ENCODE measurements around the gene PHACTR4. TPM values are rescaled to one million over a fixed set of nuclear protein-coding genes. Genes with fewer than 3 reads are reported as not detected.

PHACTR4 gene
- total and polyA plus RNA-seq, 4 donors, result 15.1 to 34.9 (median 20.6) TPM

DNA sequence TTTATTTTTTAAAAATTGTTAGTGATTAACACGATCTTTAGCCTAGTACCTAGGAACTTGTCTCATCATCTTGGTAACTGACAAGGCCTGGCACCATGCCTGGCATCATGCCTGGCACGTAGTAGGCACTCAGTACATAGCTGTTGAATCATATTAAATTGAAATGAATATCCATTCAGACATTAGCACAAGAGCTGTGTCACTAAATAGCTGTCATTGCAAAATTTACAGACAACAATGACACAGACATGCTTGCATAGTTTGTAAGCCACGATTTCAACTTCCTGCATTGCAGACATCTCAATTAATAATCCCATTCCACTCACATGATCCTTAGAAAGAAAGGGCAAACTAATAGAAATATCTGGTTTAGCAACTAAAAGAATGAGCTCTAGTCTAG is 15.4 kb upstream of the PHACTR4 start:
- WGBS, 2 donors, result 29 to 41% methylated on average over 3 of the region's 3 CpGs
- no peak overlapping the region for H3K27ac ChIP-seq (ENCODE audit: low read depth in 1 of 2, low read length in 1 of 2)
- H3K9ac ChIP-seq (ENCODE audit: insufficient read depth in 1 of 2, low read length in 2 of 2), result peak overlapping the region in 1 of 2 donors; percentile 25
- no peaks in the 10 kb centered on the region for H3K4me1 ChIP-seq (ENCODE audit: control insufficient read depth in 5 of 5, insufficient read depth in 5 of 5, low read length in 5 of 5)
- no peaks in the 10 kb centered on the region for H3K9me3 ChIP-seq (ENCODE audit: control insufficient read depth in 4 of 4, insufficient read depth in 3 of 4, low read length in 3 of 4)
- TF ChIP-seq, protein P1, sequence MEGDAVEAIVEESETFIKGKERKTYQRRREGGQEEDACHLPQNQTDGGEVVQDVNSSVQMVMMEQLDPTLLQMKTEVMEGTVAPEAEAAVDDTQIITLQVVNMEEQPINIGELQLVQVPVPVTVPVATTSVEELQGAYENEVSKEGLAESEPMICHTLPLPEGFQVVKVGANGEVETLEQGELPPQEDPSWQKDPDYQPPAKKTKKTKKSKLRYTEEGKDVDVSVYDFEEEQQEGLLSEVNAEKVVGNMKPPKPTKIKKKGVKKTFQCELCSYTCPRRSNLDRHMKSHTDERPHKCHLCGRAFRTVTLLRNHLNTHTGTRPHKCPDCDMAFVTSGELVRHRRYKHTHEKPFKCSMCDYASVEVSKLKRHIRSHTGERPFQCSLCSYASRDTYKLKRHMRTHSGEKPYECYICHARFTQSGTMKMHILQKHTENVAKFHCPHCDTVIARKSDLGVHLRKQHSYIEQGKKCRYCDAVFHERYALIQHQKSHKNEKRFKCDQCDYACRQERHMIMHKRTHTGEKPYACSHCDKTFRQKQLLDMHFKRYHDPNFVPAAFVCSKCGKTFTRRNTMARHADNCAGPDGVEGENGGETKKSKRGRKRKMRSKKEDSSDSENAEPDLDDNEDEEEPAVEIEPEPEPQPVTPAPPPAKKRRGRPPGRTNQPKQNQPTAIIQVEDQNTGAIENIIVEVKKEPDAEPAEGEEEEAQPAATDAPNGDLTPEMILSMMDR (IDR thresholded peaks at IDR 0.05; ENCODE audit: control extremely low read depth, extremely low read depth), result no peak
- no peaks in the 10 kb centered on the region for H3K27me3 ChIP-seq (ENCODE audit: control insufficient read depth in 3 of 3, insufficient read depth in 3 of 3, low read length in 2 of 3)
- no peaks in the 10 kb centered on the region for H3K36me3 ChIP-seq (ENCODE audit: control insufficient read depth in 4 of 4, insufficient read depth in 4 of 4, low read length in 4 of 4)
- no peak overlapping the region for H3K4me3 ChIP-seq
- DNase-seq, result no peak
- no peak for ATAC-seq (ENCODE audit: insufficient read depth, low FRiP score)

DNA sequence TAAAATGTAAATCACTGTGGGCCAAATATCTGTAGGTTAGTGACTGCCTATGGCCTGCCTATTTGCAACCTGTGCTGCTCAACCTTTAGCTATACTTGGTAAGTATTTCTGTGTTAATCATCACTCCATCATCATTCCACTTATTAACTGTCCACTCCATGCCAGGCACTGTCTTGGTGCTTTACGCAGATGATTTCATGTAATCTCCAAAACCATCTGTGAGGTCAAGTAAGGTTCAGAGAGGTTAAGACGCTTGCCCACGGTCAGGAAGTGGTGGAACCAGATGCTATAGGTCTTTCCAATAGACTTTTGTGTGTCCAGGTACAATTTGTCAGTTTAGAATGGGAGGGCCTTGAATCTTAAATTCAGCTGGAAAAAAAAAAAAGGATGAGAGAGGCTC is 10.8 kb upstream of the PHACTR4 start:
- Histone ChIP-seq H3K4me3 (no peak overlapping the region), H3K27ac (ENCODE audit: low read depth in 1 of 2, low read length in 1 of 2) (no peak overlapping the region), H3K9me3 (ENCODE audit: control insufficient read depth in 4 of 4, insufficient read depth in 3 of 4, low read length in 3 of 4) (no peaks in the 10 kb centered on the region), H3K27me3 (ENCODE audit: control insufficient read depth in 3 of 3, insufficient read depth in 3 of 3, low read length in 2 of 3) (no peaks in the 10 kb centered on the region), H3K9ac (ENCODE audit: insufficient read depth in 1 of 2, low read length in 2 of 2) (no peak overlapping the region), H3K36me3 (ENCODE audit: control insufficient read depth in 4 of 4, insufficient read depth in 4 of 4, low read length in 4 of 4) (no peaks in the 10 kb centered on the region), H3K4me1 (ENCODE audit: control insufficient read depth in 5 of 5, insufficient read depth in 5 of 5, low read length in 5 of 5) (no peaks in the 10 kb centered on the region)
- no peak for DNase-seq
- TF ChIP-seq, protein P1 (IDR thresholded peaks at IDR 0.05; ENCODE audit: control extremely low read depth, extremely low read depth), result no peak
- 58 to 65% methylated on average over 3 of the region's 3 CpGs for WGBS, 2 donors
- ATAC-seq (ENCODE audit: insufficient read depth, low FRiP score), result no peak

DNA sequence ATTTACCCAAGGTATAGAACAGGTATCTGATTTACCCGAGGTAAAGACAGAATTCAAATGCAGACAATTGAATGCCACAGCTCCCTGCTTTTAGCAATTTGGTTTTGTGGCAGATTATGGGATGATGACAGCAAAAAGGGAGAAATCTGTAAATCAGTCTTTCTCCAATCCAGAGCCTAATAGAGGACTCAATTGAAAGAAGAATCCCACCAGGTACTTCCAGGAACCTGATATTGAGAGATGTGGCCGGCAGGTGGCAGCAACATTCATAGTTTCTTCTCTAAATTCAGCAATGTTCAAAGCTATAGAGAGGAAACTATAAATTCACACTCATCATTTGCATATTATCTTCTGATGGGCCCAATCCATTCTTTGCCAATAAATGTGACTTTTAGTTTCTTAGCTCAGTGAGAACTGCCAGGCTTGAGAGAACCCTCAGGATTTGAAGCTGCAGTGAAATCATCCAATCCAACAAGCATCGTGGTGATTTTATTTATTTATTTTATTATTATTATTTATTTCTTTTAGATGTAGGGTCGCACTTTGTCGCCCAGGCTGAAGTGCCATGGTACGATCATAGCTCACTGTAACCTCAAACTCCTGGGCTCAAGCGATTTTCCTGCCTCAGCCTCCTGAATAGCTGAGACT is 9.8 kb upstream of the PHACTR4 start:
- Histone ChIP-seq H3K4me3 (no peak overlapping the region), H3K9me3 (ENCODE audit: control insufficient read depth in 4 of 4, insufficient read depth in 3 of 4, low read length in 3 of 4) (no peaks in the 10 kb centered on the region), H3K36me3 (ENCODE audit: control insufficient read depth in 4 of 4, insufficient read depth in 4 of 4, low read length in 4 of 4) (no peaks in the 10 kb centered on the region), H3K9ac (ENCODE audit: insufficient read depth in 1 of 2, low read length in 2 of 2) (no peak overlapping the region), H3K4me1 (ENCODE audit: control insufficient read depth in 5 of 5, insufficient read depth in 5 of 5, low read length in 5 of 5) (no peaks in the 10 kb centered on the region), H3K27me3 (ENCODE audit: control insufficient read depth in 3 of 3, insufficient read depth in 3 of 3, low read length in 2 of 3) (no peaks in the 10 kb centered on the region), H3K27ac (ENCODE audit: low read depth in 1 of 2, low read length in 1 of 2) (no peak overlapping the region)
- ATAC-seq (ENCODE audit: insufficient read depth, low FRiP score) (peak; percentile 79), DNase-seq (peak; percentile 67 to 75 (median 69))
- WGBS, 2 donors, result 41 to 54% methylated on average over 7 of the region's 7 CpGs
- TF ChIP-seq, protein P1 (IDR thresholded peaks at IDR 0.05; ENCODE audit: control extremely low read depth, extremely low read depth), result no peak

DNA sequence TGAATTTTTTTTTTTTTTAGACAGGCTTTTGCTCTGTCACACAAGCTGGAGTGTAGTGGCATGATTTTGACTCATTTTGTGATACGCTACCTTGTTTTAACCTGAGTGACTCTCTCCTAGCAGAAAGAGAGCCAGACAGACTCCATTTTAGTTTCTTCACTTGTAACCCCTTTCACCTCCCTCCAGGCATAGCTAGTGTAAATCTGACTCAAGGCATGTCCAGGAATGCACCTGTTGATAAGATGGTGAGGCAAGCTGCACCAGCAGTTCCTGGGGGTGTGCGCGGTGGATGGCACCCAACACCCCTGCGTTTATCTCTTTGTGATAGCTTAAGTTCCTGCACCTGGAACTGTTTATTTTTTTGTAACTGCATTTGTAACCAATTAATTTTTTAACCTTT is 4.7 kb upstream of the PHACTR4 start:
- TF ChIP-seq, protein P1 (IDR thresholded peaks at IDR 0.05; ENCODE audit: control extremely low read depth, extremely low read depth), result no peak
- Histone ChIP-seq H3K4me3 (no peak overlapping the region), H3K9me3 (ENCODE audit: control insufficient read depth in 4 of 4, insufficient read depth in 3 of 4, low read length in 3 of 4) (no peaks in the 10 kb centered on the region), H3K27ac (ENCODE audit: low read depth in 1 of 2, low read length in 1 of 2) (no peak overlapping the region), H3K27me3 (ENCODE audit: control insufficient read depth in 3 of 3, insufficient read depth in 3 of 3, low read length in 2 of 3) (no peaks in the 10 kb centered on the region), H3K9ac (ENCODE audit: insufficient read depth in 1 of 2, low read length in 2 of 2) (no peak overlapping the region), H3K4me1 (ENCODE audit: control insufficient read depth in 5 of 5, insufficient read depth in 5 of 5, low read length in 5 of 5) (peaks cover 0 to 3% (median 0%) of the 10 kb centered on the region in 5 donors), H3K36me3 (ENCODE audit: control insufficient read depth in 4 of 4, insufficient read depth in 4 of 4, low read length in 4 of 4) (no peaks in the 10 kb centered on the region)
- ATAC-seq (ENCODE audit: insufficient read depth, low FRiP score) (no peak), DNase-seq (no peak)
- 73 to 76% methylated on average over 4 of the region's 4 CpGs for WGBS, 2 donors
